Measurements from ENCODE around the gene SYNJ1. TPM values are rescaled to one million over a fixed set of nuclear protein-coding genes. Genes with fewer than 3 reads are reported as not detected.

SYNJ1 gene
- total and polyA plus RNA-seq, 2 of the 4 experiments (the other 2 are of a cell fraction) = 3.6 to 4.6 TPM

- TF ChIP-seq NFE2L2 (IDR thresholded peaks at IDR 0.05; ENCODE audit: low read depth, low read length) (no peak), CEBPB (IDR thresholded peaks at IDR 0.05; ENCODE audit: low read depth, low read length) (no peak), RCOR1 (IDR thresholded peaks at IDR 0.05; ENCODE audit: insufficient replicate concordance, low read length) (peak; percentile 62), MXI1 (IDR thresholded peaks at IDR 0.05; ENCODE audit: borderline replicate concordance, low read depth, low read length) (peak; percentile 96), CHD1 (IDR thresholded peaks at IDR 0.05; ENCODE audit: low read depth, low read length) (no peak), SMC3 (IDR thresholded peaks at IDR 0.05; ENCODE audit: low read depth, low read length) (no peak), RFX5 (IDR thresholded peaks at IDR 0.05; ENCODE audit: low read depth, low read length) (no peak), CTCF (conservative IDR thresholded peaks at IDR 0.05; ENCODE audit: low read depth, low read length) (no peak)
Observed at GRCh38 chr21:32727687-32728455, at the start of gene SYNJ1 (continued).
